Measurements from ENCODE around the gene APBA2.

Gene APBA2

GRCh38 chr15:28962851-28963710 lies 77.3 kb downstream of the APBA2 start:
- no peak for DNase-seq

GRCh38 chr15:28963711-28964081 lies 77.9 kb downstream of the APBA2 start:
- no peak for DNase-seq

GRCh38 chr15:28964098-28964497 lies 78.3 kb downstream of the APBA2 start:
- no peak for DNase-seq

- no peak for DNase-seq
These were observed 81.3 kb downstream of the APBA2 start for GRCh38 chr15:28967066-28967465.

- DNase-seq: no peak
These were observed 82.2 kb downstream of the APBA2 start for GRCh38 chr15:28967990-28968389.

GRCh38 chr15:28969511-28970085 lies 83.8 kb downstream of the APBA2 start:
- DNase-seq: no peak

GRCh38 chr15:28974142-28974541 lies 88.4 kb downstream of the APBA2 start:
- no peak for DNase-seq

- DNase-seq: peak; percentile 32
These were observed 90.0 kb downstream of the APBA2 start for GRCh38 chr15:28975766-28976179.

- DNase-seq: no peak
These were observed 91.7 kb downstream of the APBA2 start for GRCh38 chr15:28977377-28978010.

GRCh38 chr15:28978011-28978378 lies 92.2 kb downstream of the APBA2 start:
- no peak for DNase-seq

- no peak for DNase-seq
These were observed 92.9 kb downstream of the APBA2 start for GRCh38 chr15:28978661-28979060.

- DNase-seq: no peak
These were observed 93.6 kb downstream of the APBA2 start for GRCh38 chr15:28979208-28979841.

- no peak for DNase-seq
These were observed 95.1 kb downstream of the APBA2 start for GRCh38 chr15:28980709-28981350.

- no peak for DNase-seq
These were observed 95.6 kb downstream of the APBA2 start for GRCh38 chr15:28981351-28981720.

- DNase-seq: no peak
These were observed 96.1 kb downstream of the APBA2 start for GRCh38 chr15:28981921-28982320.

GRCh38 chr15:28982886-28983285 lies 97.1 kb downstream of the APBA2 start:
- no peak for DNase-seq

- no peak for DNase-seq
These were observed 97.9 kb downstream of the APBA2 start for GRCh38 chr15:28983432-28984311.

GRCh38 chr15:28984421-28985315 lies 98.9 kb downstream of the APBA2 start:
- DNase-seq: peak; percentile 73

GRCh38 chr15:28985316-28985645 lies 99.5 kb downstream of the APBA2 start:
- DNase-seq: no peak

GRCh38 chr15:28985691-28986090 lies 99.9 kb downstream of the APBA2 start:
- no peak for DNase-seq

- peak; percentile 38 for DNase-seq
These were observed 100.3 kb downstream of the APBA2 start for GRCh38 chr15:28986108-28986507.
